Ramos (cell line): ENCODE data around the gene RAG2.
"Not testable (repeated sequence)": the region's sequence is repeated elsewhere in the genome, so short reads cannot be mapped to it uniquely, and the experiment has no call there.

ENCODE experiments used
- in situ Hi-C: fragments of 300-500 bp; cut with MboI; formaldehyde crosslinking; loops from one replicate; pipeline ENCODE4 v1.14.3; 2022; ENCODE audit warnings: low sequenced_read_pairs; ENCODE audit not compliant: unreplicated experiment

The RAG2 gene

DNA sequence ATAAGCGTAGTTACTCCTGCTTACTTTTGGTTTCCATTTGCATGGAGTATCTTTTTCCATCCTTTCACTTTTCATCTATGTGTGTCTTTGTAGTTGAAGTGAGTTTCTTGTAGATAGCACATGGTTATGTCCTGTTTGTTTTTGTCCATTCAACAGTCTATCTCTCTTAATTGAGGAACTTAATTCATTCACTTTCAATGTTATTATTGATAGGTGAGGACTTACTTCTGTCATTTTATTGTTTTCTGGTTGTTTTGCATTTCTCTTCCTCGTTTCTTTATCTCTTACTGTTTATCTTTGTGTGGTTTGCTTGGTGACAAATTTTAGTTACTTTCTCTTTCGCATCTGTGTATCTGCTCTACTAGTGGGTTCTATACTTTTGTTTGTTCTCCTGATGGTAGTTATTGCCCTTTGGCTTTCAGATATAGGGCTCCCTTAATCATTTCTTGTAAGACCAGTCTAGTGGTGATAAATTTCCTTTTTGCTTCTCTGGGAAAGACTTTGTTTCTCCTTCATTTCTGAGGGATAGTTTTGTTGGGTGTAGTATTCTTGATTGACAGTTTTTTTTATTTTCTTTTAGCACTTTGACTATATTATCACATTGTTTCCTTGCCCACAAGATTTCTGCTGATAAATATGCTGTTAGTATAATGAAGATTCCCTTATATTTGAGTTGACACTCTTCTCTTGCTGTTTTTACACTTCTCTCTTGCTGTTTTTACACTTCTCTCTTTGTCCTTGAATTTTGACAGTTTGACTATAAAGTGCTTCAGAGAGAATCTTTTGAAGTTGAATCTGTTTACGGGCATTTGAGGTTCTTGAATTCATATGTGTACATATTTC is 39.2 kb downstream of the RAG2 start:
- in situ Hi-C loops: no loop called here

DNA sequence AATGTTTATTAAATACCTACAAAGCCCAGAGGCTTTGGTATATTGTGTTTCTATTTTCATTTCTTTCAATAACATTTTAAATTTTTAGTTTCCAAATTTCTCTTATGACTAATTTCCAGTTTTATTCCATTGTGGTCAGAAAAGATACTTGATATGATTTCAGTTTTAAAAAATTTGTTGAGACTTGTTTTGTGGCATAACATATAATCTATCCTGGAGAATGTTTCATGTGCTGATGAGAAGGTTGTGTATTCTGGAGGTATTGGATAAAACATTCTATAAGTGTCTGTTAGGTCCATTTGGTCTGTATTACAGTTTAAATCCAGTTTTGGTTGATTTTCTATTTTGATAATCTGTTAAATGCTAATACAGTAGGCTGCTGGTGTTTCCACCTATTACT is 40.0 kb downstream of the RAG2 start:
- in situ Hi-C loops: no loop called here

DNA sequence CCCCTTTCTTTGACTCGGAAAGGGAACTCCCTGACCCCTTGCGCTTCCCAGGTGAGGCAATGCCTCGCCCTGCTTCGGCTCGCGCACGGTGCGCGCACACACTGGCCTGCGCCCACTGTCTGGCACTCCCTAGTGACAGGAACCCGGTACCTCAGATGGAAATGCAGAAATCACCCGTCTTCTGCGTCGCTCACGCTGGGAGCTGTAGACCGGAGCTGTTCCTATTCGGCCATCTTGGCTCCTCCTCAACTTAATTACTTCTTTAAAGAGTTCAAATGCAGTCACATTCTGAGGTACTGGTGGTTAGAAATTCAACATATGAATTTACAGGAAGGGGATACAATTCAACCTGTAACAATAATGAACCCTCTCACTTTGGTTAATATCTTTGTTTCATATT is 40.6 kb downstream of the RAG2 start:
- in situ Hi-C loops: not testable (repeated sequence)

DNA sequence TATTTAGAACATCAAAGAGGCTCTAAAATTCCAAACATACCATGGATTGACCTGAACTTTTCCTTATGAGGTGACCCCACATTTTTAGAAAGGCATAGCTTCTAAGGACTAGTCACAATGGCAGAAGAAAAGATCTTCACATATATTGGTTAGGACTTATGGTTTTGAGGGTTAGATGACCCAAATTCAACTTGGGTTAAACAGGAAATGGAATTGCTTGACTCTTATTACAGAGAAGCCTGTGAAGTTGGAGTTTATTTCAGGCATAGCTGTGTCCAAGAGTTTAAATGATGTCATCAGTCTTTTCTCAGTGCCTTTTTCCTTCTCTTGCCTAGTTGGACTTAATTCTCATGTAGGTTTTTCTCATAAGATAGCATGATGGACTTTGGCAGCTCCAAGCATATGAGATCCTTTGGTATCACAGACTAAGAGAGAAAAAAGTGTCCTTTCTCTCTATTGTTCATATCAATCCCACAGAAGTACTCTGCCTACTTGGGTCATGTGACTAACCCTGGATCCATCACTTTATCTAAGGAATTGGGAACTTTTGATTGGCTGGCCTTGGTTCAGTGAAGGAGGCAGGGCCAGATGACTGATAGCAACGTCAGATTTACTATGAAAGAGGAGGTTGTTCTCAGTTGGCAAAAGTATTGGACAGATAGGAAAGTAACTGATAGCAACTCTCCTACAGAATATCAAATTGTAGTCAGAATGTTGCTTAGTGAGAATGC is 47.5 kb downstream of the RAG2 start:
- in situ Hi-C loops: no loop called here
